Measurements from ENCODE around the gene KRTAP4-1. TPM values are rescaled to one million over a fixed set of nuclear protein-coding genes. Genes with fewer than 3 reads are reported as not detected.
"Not testable (repeated sequence)": the region's sequence is repeated elsewhere in the genome, so short reads cannot be mapped to it uniquely, and the experiment has no call there.

KRTAP4-1 gene
- total RNA-seq, 1 donor from 2014 or later = not detected

DNA sequence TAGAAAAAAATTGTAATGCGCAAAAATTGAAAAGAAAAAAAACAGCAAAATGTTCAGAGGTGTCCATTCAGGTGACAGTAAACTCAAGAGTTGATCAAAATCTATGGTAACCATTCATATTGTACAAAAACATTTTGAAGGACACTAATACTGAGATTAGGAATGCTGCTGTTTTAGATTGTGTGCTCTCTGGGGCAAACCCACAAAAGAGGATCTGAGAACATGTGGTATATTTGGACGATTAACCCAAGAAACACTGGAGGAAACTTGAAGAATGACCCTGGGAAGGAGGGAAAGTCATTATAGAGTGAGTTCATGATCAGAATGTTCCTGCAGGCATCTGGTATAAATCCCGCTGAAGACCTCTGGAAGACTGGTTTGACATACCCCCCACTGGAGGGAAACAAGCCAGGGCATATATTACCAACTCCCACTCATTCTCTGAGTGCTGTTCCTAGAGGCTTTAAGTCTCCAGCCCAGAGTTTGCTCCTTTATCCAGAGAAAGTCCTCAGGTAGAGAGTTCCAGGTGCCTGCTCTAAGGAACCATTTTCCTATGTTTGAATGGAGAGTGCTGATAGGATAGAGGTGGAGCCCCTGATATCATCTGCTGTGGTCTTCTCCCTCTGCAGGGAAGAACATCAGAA, 7.8 kb downstream of the KRTAP4-1 start:
- no peak for DNase-seq (ENCODE audit: low spot score)

DNA sequence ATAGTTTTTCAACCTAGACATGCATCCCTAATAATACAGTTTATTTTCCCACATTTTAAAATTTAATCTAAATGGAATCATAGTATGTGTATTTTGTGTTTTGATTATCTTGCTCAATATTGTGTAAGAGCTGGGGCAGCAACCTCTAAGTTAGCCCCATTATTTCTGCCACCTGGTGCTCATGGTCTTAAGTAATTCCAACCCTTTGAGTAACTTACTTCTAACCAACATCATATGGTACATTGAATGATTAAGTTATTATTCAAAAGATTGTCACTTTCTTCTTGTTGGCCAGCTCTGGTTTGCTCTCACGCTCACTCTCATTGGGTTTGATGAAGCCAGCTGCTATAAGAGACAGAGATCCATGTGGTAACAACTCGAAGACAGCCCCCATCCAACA, 12.8 kb downstream of the KRTAP4-1 start:
- DNase-seq (ENCODE audit: low spot score) = no peak

DNA sequence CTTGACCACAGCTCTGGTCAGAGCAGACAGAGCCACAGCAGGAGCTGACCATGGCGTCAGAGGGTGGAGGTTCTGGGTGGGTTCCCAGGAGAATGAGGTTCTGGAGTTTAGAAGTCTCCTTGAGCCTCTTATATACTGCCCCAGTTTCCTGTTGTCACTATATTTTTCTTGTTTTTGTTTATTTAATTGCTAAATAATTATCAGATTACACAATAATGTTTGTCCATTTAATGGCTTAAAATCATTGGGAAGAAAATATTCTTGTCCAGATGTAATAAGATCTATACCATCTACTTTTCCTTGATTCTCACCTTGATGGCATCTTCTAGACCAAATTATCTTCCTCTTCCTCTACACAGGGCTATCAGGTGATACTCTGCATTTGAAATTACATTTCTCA, 16.6 kb downstream of the KRTAP4-1 start, which contains the start of gene KRTAP4-3:
KRTAP4-3 (minus strand) TSS at position 101 of the 400 bp plus-strand sequence; CDS start at position 52, 49 bp downstream.
- no peak for DNase-seq (ENCODE audit: low spot score)

DNA sequence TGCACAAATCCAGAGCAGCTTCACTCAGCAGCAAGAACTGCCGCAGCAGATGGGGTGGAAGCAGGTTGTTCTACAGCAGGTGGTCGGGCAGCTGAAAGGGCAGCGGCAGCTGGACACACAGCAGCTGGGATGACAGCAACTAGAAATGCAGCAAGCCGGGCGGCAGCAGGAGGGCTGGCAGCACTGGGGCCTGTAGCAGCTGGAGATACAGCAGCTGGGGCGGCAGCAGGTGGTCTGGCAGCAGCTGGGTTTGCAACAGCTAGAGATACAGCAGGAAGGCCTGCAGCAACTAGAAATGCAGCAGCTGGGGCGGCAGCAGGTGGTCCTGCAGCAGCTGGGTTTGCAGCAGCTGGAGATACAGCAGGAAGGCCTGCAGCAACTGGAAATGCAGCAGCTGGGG, 17.1 kb downstream of the KRTAP4-1 start:
- no peak for DNase-seq (ENCODE audit: low spot score)

DNA sequence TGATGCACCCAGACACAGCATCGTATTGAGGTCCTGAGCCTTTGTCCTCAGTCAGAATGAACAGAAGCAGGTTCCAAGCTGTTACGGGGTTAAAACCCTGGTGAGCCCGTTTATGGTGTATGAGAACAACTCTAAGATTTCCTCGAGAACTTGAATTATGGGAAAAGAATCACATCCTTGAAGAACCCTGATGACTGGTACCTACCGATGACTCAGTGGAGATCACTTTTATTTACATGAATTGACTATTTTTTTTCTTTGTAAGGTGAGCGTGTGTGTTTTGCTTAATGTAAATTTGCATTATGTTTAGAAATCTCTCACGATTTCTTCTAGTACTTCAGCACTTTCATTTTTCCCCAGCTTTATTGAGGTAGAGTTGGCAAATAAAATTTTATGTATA, 20.9 kb downstream of the KRTAP4-1 start:
- no peak for DNase-seq (ENCODE audit: low spot score)

DNA sequence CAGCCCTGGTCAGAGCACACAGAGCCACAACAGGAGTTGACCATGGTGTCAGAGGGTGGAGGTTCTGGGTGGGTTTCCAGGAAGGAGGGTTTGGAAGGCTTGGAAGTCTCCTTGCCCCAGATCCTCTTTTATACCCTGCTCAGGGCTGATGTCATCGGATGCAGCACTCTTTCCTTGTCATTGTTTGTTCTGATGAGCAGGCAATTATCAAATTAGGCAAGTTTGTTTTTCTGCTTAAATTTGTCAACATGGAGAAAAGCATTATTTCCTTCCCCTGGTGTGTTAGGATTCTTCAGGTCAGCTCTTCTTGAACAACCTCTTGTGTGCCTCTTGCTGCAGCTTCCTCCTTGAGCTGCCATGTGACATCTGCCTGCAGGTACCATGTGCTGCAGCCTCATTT, 24.1 kb downstream of the KRTAP4-1 start, which contains the start of gene KRTAP4-4:
KRTAP4-4 (minus strand) TSS at position 101 of the 400 bp plus-strand sequence; CDS start at position 44, 57 bp downstream.
- no peak for DNase-seq (ENCODE audit: low spot score)

DNA sequence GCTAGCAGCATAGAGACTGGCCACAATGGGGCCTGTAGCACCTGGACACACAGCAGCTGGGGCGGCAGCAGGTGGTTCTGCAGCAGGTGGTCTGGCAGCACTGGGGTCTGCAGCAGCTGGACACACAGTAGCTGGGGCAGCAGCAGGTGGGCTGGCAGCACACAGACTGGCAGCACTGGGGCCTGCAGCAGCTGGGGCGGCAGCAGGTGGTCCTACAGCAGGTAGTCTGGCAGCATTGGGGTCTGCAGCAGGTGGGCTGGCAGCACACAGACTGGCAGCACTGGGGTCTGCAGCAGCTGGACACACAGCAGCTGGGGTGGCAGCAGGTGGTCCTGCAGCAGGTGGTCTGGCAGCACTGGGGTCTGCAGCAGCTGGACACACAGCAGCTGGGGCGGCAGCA, 24.5 kb downstream of the KRTAP4-1 start:
- not testable (repeated sequence) for DNase-seq (ENCODE audit: low spot score)

DNA sequence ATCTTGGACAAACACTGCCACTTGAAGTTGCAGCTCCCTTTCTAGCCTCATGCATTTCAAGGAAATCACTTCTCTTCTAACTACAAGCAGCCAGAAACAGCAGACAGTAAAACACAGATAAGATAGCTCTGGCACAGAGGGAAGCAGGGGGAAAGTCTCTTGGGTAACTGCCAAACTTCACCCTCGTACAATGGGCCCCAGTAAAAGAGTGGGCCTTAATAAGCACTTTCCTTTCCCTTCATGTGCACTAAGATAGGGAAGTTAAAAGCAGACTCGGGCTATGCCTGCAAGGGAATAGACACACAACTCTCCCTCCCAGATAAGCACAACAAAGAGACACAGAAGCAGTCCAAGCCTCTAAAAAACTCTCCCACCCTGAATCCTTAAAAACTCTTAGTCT, 30.9 kb downstream of the KRTAP4-1 start:
- DNase-seq (ENCODE audit: low spot score) = no peak

DNA sequence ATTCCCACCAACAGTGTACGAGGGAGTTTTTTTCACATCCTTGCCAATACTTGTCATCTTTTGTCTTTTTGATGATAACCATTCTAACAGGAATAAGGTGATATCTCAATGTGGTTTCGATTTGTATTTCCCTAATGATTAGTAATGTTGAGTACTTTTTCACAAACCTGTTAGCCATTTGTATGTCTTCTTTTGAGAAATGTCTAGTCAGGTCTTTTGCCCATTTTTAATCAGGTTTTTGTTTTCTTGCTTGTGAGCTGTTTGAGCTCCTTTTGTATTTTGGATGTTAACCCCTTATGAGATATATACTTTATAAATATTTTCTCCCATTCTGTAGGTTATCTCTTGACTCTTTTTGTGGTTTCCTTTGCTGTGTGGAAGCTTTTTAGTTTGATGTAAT, 33.2 kb downstream of the KRTAP4-1 start:
- no peak for DNase-seq (ENCODE audit: low spot score)

DNA sequence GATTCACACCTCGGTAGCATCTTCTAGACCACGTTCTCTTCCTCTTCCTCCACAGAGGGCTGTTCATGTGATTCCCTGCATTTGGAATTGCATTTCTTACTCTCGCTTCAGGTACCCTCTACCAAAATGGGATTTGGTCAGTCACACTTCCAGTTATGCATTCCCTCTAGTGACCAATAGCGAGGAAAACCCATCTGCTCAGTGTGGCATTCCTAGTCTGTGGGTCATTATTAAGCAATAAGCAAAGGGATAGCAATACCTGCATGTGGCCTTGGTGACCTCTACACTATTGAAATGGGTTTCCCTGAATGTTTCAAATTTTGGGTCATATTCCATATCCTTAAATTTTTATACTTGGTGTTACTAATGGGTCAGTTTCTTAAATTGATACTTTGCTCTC, 34.7 kb downstream of the KRTAP4-1 start:
- no peak for DNase-seq (ENCODE audit: low spot score)

DNA sequence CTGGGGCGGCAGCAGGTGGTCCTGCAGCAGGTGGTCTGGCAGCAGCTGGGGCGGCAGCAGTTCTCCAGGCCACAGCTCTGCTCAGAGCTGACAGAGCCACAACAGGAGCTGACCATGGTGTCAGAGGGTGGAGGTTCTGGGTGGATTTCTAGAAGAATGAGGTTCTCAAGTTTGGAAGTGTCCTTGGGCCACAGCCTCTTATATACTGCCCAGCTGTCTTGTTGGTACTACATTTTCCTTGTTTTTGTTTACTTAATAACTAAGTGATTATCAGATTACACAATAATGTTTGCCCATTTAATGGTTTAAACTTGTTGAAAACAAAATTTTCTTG, 35.1 kb downstream of the KRTAP4-1 start, which contains the start of gene KRTAP4-5:
KRTAP4-5 (minus strand) TSS at position 174 of the 334 bp plus-strand sequence; CDS start at position 116, 58 bp downstream.
- DNase-seq (ENCODE audit: low spot score) = no peak

DNA sequence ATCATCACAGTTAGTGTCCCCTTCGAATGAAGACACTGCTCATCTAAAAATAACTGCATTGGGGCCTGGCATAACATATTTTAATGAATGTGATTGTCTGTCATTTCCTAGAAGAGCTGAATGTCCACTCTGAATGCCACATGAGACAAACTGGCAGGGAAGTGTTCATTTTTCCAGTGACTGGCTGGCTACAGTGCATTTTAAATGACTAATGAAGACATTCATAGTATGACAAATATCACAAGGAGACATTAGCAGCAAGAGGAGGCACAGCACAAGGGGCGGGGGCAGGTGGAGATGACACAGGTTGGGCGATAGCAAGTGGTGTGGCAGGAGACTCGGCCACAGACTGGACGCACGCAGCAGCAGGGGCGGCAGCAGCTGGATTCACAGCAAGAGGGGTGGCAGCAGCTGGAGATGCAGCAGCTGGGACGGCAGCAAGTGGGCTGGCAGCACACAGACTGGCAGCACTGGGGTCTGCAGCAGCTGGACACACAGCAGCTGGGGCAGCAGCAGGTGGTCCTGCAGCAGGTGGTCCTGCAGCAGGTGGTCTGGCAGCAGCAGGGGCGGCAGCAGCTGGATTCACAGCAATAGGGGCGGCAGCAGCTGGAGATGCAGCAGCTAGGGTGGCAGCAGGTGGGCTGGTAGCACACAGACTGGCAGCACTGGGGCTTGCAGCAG, 35.6 kb downstream of the KRTAP4-1 start:
- not testable (repeated sequence) for DNase-seq (ENCODE audit: low spot score)

DNA sequence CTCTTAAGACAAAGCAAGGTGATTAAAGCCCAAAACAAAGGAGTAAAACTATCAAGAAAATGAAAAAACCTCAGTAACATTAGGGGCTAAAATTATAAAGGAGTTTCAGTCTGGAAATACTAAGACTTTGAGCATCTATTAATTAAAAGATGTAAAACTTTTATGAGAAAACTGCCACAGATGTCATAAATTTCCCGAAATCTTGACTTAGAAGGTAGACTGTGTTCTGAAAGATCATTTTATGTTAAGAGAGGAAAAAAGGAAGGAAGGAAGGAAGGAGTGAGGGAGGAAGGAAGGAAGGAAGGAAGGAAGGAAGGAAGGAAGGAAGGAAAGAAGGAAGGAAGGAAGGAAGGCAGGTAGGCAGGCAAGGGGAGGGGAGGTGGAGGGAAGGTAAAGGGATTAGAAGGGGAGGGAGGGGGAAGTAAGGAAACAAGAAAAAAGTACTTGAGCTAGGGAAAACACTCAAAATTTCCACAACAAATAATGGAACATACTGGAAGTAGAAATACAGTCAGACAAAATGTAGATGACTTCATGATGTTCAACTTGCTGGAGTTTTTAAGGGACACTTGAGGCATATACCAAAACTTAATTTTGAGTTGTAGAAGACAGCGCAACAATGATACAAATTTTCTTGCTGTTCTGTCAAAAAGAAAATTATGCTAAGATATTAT, 37.0 kb downstream of the KRTAP4-1 start:
- DNase-seq (ENCODE audit: low spot score) = no peak

DNA sequence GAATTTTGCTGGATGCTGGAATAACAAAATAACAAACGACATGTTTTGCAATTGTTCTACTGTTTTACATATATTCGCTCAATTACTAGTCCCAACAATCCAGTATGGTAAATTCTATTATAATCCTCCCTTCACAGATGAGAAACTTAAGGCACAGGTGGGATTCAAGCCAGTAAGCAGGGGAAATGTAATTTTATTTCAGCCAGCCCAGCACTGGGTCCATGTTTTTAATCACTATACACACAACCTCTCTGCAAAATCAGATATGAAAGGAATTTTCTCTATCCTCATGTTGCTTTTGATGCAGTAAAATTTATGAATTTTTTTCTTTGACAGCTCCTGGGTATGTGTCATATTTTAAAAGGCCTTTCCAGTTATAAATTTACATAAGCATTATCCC, 39.5 kb downstream of the KRTAP4-1 start:
- DNase-seq (ENCODE audit: low spot score) = no peak

DNA sequence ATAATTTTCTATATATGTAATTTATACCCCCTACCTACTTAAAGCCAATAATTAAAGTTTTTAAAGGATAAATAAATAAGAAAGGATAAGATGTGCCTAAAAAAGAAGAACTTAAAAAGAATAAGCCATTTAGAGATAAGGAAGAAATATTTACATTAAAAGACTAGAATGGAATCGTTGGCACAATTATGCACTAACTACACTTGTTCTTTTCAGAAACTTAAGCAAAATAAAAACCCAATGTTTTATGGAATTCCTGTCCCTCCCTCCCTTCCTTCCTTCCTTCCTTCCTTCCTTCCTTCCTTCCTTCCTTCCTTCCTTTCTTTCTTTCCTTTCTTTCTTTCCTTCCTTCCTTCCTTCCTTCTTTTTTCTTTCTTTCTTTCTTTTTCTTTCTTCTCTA, 39.9 kb downstream of the KRTAP4-1 start:
- no peak for DNase-seq (ENCODE audit: low spot score)

DNA sequence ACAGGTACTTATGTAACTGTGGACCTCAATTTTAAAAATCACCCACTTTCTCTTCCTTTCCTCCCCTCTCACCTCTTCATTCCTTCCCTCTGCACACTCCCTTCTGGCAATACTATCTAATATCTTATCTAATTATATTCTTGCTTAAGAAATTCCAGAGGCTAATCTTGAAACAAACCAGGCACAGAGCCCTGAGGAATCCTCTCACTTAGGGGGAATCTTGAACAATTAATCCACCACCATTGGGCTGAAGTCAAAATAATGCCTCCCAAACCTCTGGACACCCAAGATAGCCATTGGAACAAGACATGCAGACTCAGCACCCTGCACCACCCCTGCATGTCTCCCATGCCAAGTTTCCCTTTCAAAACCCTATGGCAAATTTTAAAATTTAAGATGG, 43.4 kb downstream of the KRTAP4-1 start:
- no peak for DNase-seq (ENCODE audit: low spot score)

DNA sequence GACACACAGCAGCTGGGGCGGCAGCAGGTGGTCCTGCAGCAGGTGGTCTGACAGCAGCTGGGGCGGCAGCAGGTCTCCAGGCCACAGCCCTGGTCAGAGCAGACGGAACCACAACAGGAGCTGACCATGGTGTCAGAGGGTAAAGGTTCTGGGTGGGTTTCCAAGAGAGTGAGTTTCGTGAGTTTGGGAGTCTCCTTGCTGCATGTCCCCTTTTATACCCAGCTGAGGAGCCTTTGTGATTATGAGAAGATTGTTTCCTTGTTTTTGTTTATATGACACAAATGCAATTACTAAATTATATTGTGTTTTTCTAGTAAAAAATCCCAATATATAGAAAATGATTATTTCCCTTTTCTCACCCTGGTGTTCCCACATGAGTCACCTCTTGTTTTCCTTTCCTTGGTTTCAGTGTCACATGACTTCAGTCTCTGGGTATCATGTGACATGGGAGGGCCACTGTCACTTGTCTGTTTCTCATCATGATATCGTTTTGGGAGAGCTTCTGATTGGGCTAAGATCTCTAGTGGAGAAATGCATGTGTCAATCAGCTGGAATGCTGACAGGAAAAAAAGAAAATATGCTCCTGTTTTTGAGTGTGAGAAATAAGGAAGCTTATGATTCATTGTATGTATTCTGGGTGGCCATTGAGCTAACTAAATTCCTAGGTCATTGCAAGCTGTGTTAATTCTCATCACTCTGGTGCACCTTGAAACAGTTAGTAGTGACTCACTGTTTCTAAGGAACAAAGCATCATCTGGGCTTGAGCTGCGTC, 44.2 kb downstream of the KRTAP4-1 start, which contains the start of gene KRTAP4-6:
KRTAP4-6 (minus strand) TSS at position 185 of the 772 bp plus-strand sequence; CDS start at position 128, 57 bp downstream.
- DNase-seq (ENCODE audit: low spot score) = no peak

DNA sequence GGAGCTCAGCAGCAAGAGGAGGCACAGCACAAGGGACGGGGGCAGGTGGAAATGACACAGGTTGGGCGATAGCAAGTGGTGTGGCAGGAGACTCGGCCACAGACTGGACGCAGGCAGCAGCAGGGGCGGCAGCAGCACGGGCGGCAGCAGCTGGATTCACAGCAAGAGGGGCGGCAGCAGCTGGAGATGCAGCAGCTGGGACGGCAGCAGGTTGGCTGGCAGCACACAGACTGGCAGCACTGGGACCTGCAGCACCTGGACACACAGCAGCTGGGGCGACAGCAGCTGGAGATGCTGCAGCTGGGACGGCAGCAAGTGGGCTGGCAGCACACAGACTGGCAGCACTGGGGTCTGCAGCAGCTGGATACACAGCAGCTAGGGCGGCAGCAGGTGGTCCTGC, 44.8 kb downstream of the KRTAP4-1 start:
- DNase-seq (ENCODE audit: low spot score) = not testable (repeated sequence)
